H1 (cell line): Measurements from ENCODE around the gene CKLF. TPM values are rescaled to one million over a fixed set of nuclear protein-coding genes. Genes with fewer than 3 reads are reported as not detected.

Experiments used
- BRCA1 ChIP-seq: IDR thresholded peaks from 2 replicates; pipeline ENCODE4 v1.6.1; 2012; ENCODE audit warnings: low read depth, low read length, improper control_type of control experiment
- TAF7 ChIP-seq: optimal IDR thresholded peaks from 2 replicates; pipeline ENCODE3; 2011; ENCODE audit warnings: low read depth, mild to moderate bottlenecking, inconsistent platforms, low read length, moderate library complexity, borderline replicate concordance
- TCF12 ChIP-seq: IDR thresholded peaks from 2 replicates; pipeline ENCODE4 v1.6.1; 2011; ENCODE audit warnings: low read depth, mild to moderate bottlenecking, low read length
- TEAD4 ChIP-seq: IDR thresholded peaks from 2 replicates; pipeline ENCODE4 v1.6.1; 2012; ENCODE audit warnings: low read depth, low read length, inconsistent platforms, mixed read lengths
- polyA plus RNA-seq, 7 experiments: library from polyadenylated mRNA; depleted of rRNA in 3 of 7; stranded (reverse) in 5 of 7; unstranded in 2 of 7; fragments of >200 nt in 5 of 7; fragments of 200-250 nt in 2 of 7; gene quantifications; 1 replicate in 5 of 7; 2 replicates in 1 of 7; 4 replicates in 1 of 7; pipeline versions ENCODE4 v1.2.1 to v1.2.3, GENCODE V29; 2011 to 2013; ENCODE audit warnings: missing spikeins in 2 of 7, mixed read lengths in 2 of 7
- total RNA-seq: library from RNA; stranded (reverse); fragmentation: NEBNext Ultra II Directional; extraction: Animal tissue kit (Norgen Biotek cat#: 25700); gene quantifications from 2 replicates; pipeline ENCODE4 v1.2.1, GENCODE V29; 2021

The CKLF gene
- total and polyA plus RNA-seq, 2 of the 8 experiments (the other 6 are each of a cell fraction or from before 2014, with no cell fraction given) = 21.1 to 63.5 TPM

DNA sequence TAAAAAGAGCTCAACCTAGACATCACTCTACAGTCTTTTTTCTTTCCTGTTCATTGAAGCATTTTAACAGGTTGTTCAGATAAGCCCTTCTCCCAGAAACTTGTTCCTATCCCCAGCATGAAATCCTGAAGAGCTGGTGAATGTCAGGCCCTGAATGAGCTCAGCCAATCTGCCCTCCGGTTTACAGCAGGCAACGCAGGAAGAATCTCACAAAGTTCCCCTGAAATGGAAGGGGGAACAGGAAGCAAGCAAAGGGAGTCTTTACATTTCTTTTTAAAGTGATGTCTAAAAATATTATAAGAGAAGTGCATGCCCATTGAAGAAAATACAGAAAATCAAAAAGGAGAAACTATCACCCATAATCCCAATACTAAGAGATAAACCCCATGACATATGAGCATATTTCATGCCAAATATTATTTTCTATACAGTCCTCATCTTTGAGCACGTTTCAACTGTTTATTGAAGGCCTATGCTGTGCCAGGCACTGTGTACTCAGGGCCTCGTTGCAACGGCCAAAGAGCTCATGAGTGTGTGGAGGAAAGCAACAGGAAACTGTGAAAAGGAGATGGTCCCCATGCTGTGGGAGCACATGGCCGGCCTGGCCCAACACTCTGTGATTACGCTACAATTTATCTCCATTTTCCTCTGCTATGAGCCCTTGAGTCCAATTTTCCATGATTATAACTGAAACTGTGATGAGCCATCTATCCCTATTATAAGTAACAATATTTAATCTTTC lies 8.2 kb upstream of the CKLF start (continued):
- TF ChIP-seq TEAD4 (no peak), TCF12 (no peak), BRCA1 (no peak), TAF7 (no peak)
